ENCODE measurements around the gene LRRTM2. TPM values are rescaled to one million over a fixed set of nuclear protein-coding genes. Genes with fewer than 3 reads are reported as not detected.

LRRTM2 gene
- total RNA-seq, 1 experiment from 2014 or later: not detected

GRCh38 chr5:138869038-138869437, 6.1 kb downstream of the LRRTM2 start (continued):
- TF ChIP-seq MAX (CRISPR knock-in tag; IDR thresholded peaks at IDR 0.05) (no peak), HMGXB4 (CRISPR knock-in tag; IDR thresholded peaks at IDR 0.05) (no peak), ZNF423 (CRISPR knock-in tag; IDR thresholded peaks at IDR 0.05) (no peak), ATF1 (CRISPR knock-in tag; IDR thresholded peaks at IDR 0.05) (no peak), FOXP1 (CRISPR knock-in tag; IDR thresholded peaks at IDR 0.05; ENCODE audit: borderline replicate concordance) (no peak), ATF3 (CRISPR knock-in tag; conservative IDR thresholded peaks at IDR 0.05) (no peak), ETV6 (CRISPR knock-in tag; IDR thresholded peaks at IDR 0.05) (no peak), ZMAT4 (CRISPR knock-in tag; IDR thresholded peaks at IDR 0.05) (no peak), IRF2 (CRISPR knock-in tag; IDR thresholded peaks at IDR 0.05; ENCODE audit: borderline replicate concordance, low read depth) (no peak), ERG (CRISPR knock-in tag; IDR thresholded peaks at IDR 0.05) (no peak), ZNF416 (CRISPR knock-in tag; IDR thresholded peaks at IDR 0.05) (no peak), HMGA2 (CRISPR knock-in tag; IDR thresholded peaks at IDR 0.05) (no peak), KAT7 (CRISPR knock-in tag; IDR thresholded peaks at IDR 0.05; ENCODE audit: borderline replicate concordance) (no peak), RELA (CRISPR knock-in tag; IDR thresholded peaks at IDR 0.05; ENCODE audit: borderline replicate concordance) (no peak)

GRCh38 chr5:138867011-138867410, 8.1 kb downstream of the LRRTM2 start:
- Mint-ChIP-seq H3K27me3 (ENCODE audit: low read depth) (no peaks in the 10 kb centered on the region), H3K4me1 (peaks cover 55% of the 10 kb centered on the region), H3K27ac (peak overlapping the region; percentile 23; the same call in 1 of the 2 replicates), H3K36me3 (peaks cover 28% of the 10 kb centered on the region), H3K4me3 (no peak overlapping the region), H3K9me3 (peaks cover 24% of the 10 kb centered on the region)
- TF ChIP-seq KAT7 (CRISPR knock-in tag; IDR thresholded peaks at IDR 0.05; ENCODE audit: borderline replicate concordance) (no peak), E2F5 (CRISPR knock-in tag; IDR thresholded peaks at IDR 0.05) (no peak), CREB1 (CRISPR knock-in tag; IDR thresholded peaks at IDR 0.05) (no peak), ATF1 (CRISPR knock-in tag; IDR thresholded peaks at IDR 0.05) (no peak), TP53 (CRISPR knock-in tag; IDR thresholded peaks at IDR 0.05) (no peak), SOX15 (CRISPR knock-in tag; IDR thresholded peaks at IDR 0.05) (no peak), FOXJ3 (CRISPR knock-in tag; IDR thresholded peaks at IDR 0.05; ENCODE audit: borderline replicate concordance) (no peak), SMAD3 (CRISPR knock-in tag; IDR thresholded peaks at IDR 0.05; ENCODE audit: borderline replicate concordance) (no peak)
- DNase-seq (ENCODE audit: low spot score) (no peak), ATAC-seq (no peak)
- ChIA-PET POLR2A (no interaction called here), CTCF (interaction anchor here (0.6 kb wide), 1 partner anchor 244 kb away, joined by 5 read pairs; no protein-coding TSS in a partner anchor)

- H3K36me3 Mint-ChIP-seq: peaks cover 2% of the 10 kb centered on the region; the same call in 1 of the 2 replicates
- ChIA-PET CTCF (no interaction called here), POLR2A (no interaction called here)
- ATAC-seq (no peak), DNase-seq (ENCODE audit: low spot score) (no peak)
- no peaks in the 10 kb centered on the region for H3K27me3 Mint-ChIP-seq (ENCODE audit: low read depth)
- H3K4me3 Mint-ChIP-seq: no peak overlapping the region
- no peaks in the 10 kb centered on the region for H3K9me3 Mint-ChIP-seq
- peaks cover 50% of the 10 kb centered on the region for H3K4me1 Mint-ChIP-seq
- H3K27ac Mint-ChIP-seq: peak overlapping the region; percentile 63; the same call in 1 of the 2 replicates
- TF ChIP-seq TCF7 (CRISPR knock-in tag; IDR thresholded peaks at IDR 0.05; ENCODE audit: low read depth): no peak
- no peak for TF ChIP-seq EMX1 (CRISPR knock-in tag; IDR thresholded peaks at IDR 0.05)
- no peak for TF ChIP-seq NFE2L1 (CRISPR knock-in tag; IDR thresholded peaks at IDR 0.05)
- TF ChIP-seq ARID4B (CRISPR knock-in tag; IDR thresholded peaks at IDR 0.05; ENCODE audit: borderline replicate concordance): no peak
- no peak for TF ChIP-seq MYBL2 (CRISPR knock-in tag; IDR thresholded peaks at IDR 0.05)
- no peak for TF ChIP-seq PRRX2 (CRISPR knock-in tag; IDR thresholded peaks at IDR 0.05)
- TF ChIP-seq JUN (CRISPR knock-in tag; IDR thresholded peaks at IDR 0.05): no peak
Observed at GRCh38 chr5:138853132-138853531, 22.0 kb downstream of the LRRTM2 start.
